Fibroblast of villous mesenchyme (primary cell): ENCODE data around the gene KLHDC4. TPM values are rescaled to one million over a fixed set of nuclear protein-coding genes. Genes with fewer than 3 reads are reported as not detected.

ENCODE experiments used
- DNase-seq: peaks from one replicate; pipeline ENCODE4 v3.0.0-alpha.2; 2010; ENCODE audit warnings: low read depth
- H3K4me3 ChIP-seq: 2 replicates; pipeline ENCODE4 v1.5.1; 2011; ENCODE audit warnings: low read depth, mild to moderate bottlenecking, low read length
- total RNA-seq: library from RNA; depleted of rRNA; stranded (reverse); fragments of >200 nt; gene quantifications from 2 replicates; pipeline ENCODE4 v1.2.3, GENCODE V29; 2012
- TF ChIP-seq, protein P1 (sequence below): IDR thresholded peaks from 2 replicates; pipeline ENCODE4 v1.5.1; 2012; ENCODE audit warnings: low read depth, mild to moderate bottlenecking, low read length; ENCODE audit not compliant: insufficient read depth

The KLHDC4 gene
- total RNA-seq, 1 donor = 14.7 TPM

DNA sequence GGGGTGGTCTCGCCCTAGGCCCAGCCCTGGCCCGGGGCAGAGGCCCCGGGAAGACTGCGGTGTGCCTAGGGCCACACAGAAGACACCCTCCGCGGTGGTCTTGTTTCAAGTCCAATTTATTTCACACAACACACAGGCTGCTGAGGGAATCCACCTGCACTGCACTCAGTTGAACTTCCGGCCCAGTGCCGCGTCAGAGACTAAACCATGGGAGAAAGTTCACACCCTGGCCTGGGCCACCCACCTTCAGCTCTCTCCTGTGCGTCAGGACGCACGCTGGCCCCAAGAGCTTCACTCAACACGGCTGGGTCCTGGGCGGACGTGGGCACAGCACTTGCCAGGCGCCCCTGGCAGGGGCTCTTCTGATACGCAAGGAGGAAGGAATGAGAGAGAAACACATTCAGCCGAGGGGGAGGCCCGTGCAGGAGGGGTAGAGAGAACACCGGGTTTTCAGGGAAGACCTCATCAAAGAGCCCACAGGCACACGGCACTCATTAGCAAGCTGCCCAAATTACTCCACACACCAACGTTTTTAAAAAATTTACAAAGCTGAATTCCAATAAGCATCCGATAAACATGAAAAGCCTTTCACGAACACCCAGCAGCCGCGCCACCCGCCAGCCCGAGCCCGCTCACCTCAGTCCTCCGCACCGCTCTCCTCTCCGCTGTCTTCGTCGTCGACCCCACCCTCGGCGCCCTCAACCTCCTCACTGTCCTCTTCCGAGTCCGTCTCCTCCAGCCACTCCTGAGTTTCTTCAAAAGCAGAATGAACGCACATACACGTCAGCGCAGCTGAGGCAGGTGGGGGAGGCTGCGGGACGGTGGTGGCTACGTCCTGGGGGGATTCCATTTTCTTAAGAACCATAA, 57.8 kb downstream of the KLHDC4 start:
- DNase-seq = no peak
- TF ChIP-seq, protein P1, sequence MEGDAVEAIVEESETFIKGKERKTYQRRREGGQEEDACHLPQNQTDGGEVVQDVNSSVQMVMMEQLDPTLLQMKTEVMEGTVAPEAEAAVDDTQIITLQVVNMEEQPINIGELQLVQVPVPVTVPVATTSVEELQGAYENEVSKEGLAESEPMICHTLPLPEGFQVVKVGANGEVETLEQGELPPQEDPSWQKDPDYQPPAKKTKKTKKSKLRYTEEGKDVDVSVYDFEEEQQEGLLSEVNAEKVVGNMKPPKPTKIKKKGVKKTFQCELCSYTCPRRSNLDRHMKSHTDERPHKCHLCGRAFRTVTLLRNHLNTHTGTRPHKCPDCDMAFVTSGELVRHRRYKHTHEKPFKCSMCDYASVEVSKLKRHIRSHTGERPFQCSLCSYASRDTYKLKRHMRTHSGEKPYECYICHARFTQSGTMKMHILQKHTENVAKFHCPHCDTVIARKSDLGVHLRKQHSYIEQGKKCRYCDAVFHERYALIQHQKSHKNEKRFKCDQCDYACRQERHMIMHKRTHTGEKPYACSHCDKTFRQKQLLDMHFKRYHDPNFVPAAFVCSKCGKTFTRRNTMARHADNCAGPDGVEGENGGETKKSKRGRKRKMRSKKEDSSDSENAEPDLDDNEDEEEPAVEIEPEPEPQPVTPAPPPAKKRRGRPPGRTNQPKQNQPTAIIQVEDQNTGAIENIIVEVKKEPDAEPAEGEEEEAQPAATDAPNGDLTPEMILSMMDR = no peak
- H3K4me3 ChIP-seq = no peak overlapping the region

DNA sequence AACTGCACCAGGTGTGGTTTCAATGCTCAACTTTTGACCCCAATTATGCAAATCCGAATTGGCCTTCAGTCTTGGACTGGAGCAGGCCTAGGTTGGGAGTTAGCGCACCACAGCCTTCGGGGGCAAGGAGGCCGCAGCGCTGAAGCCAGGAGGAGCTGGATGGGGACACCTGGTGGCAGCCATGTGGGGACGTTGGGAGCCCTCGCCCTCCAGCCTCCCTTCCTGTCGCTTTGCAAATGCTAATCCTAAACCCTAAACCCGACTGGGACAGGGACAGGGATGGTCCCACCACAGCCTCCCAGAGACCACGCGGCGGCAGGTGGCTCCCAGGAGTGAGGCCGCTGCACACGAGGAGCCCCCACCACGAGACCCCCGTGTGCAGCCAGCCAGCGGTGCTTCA, 58.7 kb downstream of the KLHDC4 start:
- no peak overlapping the region for H3K4me3 ChIP-seq
- no peak for DNase-seq
- TF ChIP-seq, protein P1 = no peak

DNA sequence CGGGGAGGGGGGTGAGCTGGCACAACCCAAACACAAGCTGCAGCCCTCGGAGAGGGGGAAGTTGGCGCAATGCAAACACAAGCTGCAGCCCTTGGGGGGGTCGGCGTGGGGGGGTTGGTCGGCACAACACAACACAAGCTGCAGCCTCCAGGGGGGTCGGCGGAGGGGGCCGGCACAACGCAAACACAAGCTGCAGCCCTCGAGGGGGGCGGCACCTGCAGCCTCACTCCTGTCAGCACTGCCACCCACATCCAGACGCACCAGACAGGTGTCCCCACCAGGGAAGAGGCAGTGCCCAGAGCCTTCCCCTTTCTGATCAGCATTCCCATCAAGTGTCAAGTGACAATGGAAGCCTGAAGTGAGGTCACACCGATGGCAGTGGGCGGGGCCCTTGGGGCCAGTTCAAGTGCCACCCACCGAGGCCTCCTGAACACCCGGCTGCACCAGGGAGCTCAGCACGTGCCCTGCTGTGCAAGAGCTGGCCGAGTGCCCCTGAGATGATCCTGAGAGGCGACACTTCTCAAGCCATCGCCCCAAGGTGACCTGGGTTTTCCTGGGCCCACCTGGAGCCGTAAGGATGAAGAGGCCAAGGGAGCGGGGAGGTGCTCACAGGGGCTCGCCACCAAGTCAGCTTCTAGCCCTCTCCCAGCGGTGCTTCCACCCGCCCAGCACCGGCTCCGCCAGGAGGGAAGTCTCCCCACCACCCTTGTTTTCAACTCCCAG, 59.3 kb downstream of the KLHDC4 start:
- no peak overlapping the region for H3K4me3 ChIP-seq
- DNase-seq = no peak
- TF ChIP-seq, protein P1 = no peak

DNA sequence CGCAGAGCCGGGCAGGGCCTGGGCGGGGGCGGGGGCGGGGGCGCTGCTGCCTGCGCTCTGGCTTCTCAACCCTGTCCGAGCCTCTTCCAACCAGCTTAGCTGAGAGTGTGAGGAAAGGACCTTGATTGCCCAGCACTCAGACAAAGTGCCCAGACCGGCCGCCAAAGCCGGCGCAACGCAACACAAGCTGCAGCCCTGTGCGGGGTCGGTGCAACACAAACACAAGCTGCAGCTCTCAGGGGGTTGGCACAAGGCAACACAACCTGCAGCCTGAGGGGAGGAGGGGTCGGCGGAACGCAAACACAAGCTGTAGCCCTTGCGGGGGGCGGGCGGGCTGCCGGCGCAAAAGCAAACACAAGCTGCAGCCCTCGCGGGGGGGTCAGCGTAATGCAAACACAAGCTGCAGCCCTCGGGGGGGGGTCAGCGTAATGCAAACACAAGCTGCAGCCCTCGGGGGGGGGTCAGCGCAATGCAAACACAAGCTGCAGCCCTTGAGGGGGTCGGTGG, 60.0 kb downstream of the KLHDC4 start:
- TF ChIP-seq, protein P1 = no peak
- no peak overlapping the region for H3K4me3 ChIP-seq
- DNase-seq = no peak

DNA sequence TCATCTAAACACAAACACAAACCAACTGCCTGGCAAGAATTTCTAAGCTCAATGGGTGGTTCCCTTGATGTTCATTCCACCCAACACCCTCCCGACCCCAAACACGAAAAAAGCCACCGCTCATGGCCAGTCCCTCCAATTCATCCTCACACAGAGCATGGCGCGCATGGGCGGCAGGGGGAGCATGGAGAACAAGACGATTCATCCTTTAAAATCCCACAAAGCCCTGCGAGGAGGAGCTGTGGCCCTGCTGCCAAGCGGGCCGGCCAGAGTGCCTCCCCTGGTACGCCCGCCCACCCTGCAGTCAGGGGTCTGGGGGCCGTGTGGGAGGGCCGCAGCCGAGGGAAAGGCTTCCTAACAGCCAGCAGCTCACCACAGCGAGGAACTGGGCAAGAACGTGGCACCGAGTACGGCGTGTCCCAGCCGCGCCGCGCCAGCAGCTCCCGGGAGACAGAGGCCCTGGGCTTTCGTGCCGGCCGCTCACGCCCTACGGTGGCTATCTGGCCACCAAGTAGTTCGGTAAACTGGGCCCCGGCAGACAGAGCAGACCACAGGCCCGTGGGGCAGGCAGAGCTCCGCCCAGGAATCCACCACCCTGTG, 60.9 kb downstream of the KLHDC4 start:
- TF ChIP-seq, protein P1 = no peak
- H3K4me3 ChIP-seq = no peak overlapping the region
- no peak for DNase-seq

DNA sequence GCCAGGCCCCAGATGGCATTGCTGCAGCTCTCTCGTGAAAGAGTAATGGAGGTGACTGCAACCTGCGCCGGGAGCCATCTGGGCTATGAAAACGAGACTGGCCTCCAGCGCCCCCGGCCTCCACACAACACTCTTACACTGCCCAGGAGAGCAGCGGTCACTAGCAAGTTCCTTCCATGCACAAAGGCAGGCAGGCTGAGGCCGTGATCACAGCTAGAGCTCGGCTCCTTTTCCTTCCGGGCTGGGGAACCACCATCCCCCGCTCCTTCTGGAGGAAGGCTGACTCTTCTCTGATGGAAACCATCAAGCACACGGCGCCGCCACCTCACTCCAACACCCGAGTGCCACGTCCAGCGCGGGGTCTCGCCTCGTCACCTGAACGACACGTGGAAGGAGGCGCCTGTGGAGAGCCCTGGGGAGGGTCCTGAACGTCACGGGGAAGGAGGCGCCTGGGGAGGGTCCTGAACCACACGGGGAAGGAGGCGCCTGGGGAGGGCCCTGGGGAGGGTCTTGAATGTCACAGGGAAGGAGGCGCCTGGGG, 61.9 kb downstream of the KLHDC4 start:
- DNase-seq = no peak
- no peak overlapping the region for H3K4me3 ChIP-seq
- TF ChIP-seq, protein P1 = no peak
